Measurements from ENCODE around the gene PRIM1.
"Not testable (repeated sequence)": the region's sequence is repeated elsewhere in the genome, so short reads cannot be mapped to it uniquely, and the experiment has no call there.

Gene PRIM1

DNA sequence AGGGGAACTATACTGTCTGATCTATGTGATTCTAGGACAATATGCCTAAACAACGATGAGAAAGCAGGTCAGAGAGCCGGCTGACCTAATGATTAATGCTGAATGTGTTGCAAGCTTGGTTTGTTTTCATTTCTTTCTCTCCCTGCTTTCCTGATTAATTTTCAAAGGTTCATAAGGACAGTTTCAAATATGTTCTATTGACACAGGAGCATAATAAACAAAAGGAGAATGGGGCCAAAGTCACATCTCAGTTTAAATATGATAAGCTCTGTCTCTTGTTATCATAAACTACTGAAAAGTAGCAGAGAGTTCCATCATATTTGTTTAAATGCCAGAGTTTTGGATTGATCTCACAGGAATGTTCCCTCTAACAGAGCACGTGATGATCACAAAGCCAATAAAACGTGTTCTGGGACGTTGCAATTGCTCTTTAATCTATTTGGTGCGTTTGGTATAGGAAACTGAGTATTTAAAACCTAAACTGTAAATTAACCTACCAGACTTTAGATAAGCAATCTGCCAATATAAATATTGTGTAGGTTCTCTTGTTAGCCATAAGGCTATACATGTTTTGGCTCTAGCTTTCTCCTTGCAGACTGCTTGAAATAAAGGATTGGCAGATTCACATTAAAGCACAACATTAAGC, 7.3 kb upstream of the PRIM1 start:
- no peak for DNase-seq

DNA sequence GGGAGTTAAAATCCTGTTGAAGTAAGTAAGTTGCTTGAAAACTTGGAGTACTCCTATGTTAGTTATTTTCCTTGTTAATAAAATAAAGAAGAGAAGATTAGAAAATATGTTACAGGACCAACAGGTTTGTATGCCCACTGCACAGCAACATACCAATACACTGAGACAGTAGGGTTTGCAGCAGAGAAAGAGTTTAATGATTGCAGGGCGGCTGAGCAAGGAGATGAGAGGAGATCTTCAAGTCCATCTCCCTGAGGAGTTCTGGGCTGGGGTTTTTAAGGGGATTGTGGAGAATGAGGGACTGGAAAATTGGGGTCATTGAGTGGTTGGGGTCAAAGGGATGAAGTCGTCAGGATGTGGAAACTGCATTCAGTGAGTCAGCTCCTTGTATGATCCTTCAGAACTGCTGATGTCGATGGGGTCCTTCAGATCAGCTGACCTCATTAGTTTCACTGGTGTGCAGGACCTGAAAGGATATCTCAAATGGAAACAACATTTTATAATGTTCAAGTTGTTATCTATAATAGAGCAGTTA, 6.7 kb upstream of the PRIM1 start:
- no peak for DNase-seq

DNA sequence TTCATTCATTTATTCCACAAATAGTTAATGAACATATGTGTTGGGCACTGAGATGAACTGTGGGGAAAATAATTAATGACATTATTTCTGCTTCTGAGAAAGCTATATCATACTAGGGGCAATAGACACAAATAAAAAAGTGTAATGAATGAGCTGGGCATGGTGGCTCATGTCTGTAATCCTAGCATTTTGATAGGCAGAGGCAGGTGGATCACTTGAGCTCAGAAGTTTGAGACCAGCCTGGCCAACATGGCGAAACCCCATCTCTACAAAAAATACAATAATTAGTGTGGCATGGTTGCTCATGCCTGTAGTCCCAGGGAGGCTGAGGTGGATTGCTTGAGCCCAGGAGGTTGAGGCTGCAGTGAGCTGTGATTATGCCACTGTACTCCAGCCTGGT, 5.8 kb upstream of the PRIM1 start:
- not testable (repeated sequence) for DNase-seq

- DNase-seq, result no peak
Measured at GRCh38 chr12:56753566-56753965, 1.4 kb upstream of the PRIM1 start.

DNA sequence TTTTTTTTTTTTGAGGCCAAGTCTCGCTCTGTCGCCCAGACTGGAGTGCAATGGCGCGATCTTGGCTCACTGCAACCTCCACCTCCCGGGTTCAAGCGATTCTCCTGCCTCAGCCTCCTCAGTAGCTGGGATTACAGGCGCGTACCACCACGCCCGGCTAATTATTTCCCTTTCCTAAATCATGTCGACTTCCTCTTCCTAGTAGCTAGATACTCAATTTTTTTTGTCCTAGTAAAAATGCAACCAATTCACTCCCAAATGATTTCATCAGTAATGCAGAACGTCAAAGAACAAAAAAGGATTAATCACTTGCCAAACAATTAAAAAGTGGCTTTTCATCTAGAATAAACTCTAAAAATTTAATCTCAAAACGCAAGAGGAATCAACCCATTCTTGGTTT, 1.5 kb downstream of the PRIM1 start:
- not testable (repeated sequence) for DNase-seq

- no peak for DNase-seq
Measured at GRCh38 chr12:56749853-56750252, 2.3 kb downstream of the PRIM1 start.

GRCh38 chr12:56749359-56749758, 2.8 kb downstream of the PRIM1 start:
- DNase-seq, result peak in 1 of 2 donors; percentile 45

DNA sequence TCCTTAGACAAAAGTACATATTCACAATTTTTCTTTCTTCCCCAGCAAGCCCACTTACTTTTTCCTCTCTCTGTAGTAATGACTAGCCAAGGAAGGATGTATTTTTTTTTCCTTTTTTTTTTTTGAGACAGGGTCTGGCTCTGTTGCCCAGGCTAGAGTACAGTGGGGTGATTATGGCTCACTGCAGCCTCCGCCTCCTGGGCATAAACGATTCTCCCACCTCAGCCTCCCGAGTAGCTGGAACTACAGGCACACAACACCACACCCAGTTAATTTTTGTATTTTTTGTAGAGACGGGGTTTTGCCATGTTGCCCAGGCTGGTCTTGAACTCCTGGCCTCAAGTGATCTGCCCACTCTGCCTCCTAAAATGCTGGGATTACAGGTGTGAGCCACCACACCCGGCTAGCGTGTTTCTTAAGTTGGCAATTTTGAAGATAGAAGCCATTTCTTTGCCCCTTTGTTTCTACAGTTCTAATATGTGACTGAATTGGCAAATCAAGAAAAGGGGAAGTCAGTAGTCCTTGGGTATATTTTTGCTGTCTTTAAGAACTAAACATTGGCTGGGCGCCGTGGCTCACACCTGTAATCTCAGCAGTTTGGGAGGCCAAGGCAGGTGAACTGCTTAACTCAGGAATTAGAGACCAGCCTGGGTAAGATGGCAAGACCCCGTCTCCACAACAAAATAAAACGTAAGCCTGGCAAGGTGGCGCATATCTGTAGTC, 23.8 kb downstream of the PRIM1 start:
- DNase-seq, result no peak

GRCh38 chr12:56726196-56726675, 25.9 kb downstream of the PRIM1 start:
- not testable (repeated sequence) for DNase-seq

DNA sequence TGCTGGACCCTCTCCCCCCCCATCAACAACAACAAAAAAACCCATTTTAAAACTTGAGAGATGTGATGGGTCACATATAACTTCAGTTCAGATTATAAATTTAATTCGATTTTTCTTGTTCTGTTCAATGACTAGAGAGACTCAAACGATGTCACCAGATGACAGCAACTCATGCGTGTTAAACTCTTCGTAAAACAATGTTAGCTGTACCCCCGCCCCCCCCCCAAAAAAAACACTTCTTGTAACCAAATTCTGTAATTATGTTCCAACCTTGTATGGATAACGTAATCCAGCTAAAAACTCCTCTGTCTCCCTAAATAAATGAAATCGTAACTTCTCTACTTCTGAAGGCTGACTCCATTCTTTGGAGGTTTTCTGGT, 26.4 kb downstream of the PRIM1 start:
- DNase-seq, result no peak

- DNase-seq, result peak; percentile 87 to 99
Measured at GRCh38 chr12:56724972-56725722, 27.0 kb downstream of the PRIM1 start, which contains the start of gene NACA. TSS of gene NACA (minus strand) at chr12:56725299. CDS start at chr12:56724521, 778 bp downstream.

GRCh38 chr12:56724701-56724971, 27.5 kb downstream of the PRIM1 start:
- DNase-seq, result no peak

DNA sequence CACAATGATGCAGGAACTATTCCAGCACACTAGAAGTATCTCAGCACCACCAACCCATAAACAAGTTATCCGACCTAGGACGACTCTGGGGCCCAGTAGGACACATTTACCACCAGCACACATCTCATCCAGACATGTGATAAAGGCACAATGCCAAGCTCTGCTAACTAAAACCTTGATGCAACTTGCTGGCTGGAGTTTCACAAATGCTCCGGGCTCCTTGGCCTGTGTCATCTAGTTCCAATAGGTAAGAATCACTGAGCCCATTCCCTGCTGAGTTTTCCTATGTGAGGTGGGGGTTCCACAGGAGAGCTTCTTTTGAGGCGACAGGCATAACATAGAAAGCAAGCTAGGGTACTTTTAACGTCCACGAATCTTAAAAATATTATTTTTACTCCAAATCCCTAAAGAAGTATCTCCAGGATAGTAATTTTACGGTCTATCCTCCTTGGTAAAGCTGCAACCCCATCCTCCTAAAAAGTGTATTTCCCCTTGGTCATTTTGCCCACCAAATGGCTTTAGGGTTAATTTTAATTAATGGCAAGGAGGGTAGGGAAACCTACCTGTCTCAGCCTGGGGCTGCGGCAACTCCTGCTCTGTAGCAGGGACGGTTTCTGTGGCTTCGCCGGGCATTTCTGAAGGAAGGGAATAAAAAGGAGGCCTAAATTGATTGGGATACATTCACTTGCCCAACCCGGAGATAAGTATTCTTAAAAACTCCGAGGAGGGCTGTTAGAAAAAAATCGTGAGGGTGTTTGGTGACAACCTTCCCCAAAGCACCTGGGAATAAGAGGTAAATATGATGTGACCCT, 28.0 kb downstream of the PRIM1 start:
- no peak for DNase-seq

DNA sequence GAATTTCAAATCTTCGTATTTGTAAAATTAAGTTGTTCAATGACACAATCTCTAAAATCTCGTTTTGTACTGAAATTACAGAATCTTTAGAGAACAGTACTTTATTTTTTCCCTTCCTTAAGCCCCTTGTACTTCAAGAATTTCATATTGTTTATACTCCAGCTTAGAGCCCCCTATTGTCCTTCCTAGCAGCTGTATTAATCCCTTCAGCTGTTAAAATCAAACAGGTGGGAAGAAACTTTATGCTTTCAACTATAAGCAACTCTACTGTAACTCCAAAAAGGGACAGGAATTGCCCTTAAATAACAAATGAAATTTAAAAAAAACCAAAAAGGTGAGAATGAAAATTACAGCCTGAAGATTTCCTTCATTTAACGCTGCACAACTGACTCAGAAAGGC, 28.8 kb downstream of the PRIM1 start:
- no peak for DNase-seq

GRCh38 chr12:56722832-56723231, 29.3 kb downstream of the PRIM1 start:
- DNase-seq, result no peak

DNA sequence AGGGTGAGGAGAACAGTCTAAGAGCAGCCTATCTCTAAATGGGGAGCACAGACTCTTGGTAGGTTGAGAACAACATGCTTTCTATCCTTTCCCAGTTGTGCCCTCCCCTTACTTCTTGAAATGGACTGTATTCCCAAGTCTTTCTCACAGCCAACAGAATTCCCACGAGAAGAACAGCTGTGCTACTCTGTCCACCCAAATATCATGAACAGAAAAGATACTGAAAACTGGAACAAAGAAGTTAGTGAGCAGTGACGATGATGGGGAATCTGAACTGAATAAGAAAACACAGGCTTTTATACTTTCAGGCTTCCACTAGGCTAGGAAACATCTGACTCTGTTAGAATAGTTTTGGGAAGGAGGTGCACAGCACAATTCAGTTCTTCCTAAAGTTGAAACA, 30.4 kb downstream of the PRIM1 start:
- DNase-seq, result no peak

DNA sequence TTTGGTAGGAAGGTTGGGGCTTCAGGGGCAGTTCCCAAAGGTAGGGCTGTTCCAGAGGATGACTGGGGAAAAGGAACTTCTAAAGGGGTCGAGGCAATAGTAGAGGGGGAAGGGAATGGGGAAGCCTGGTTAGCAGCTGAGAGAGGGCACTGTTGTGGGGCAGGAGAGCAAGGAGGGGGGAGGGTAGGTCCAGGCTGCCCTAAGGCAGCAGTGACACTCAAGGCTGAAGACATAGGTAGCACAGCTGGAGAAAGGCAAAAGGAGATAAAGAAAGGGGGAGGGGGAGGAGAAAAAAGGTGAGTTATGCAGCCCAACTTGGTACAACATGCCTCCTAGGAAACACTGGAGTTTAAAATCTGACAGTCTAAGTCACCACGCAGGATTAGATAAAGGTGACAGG, 30.9 kb downstream of the PRIM1 start:
- no peak for DNase-seq

- peak in 1 of 2 donors; percentile 26 for DNase-seq
Measured at GRCh38 chr12:56720731-56721151, 31.4 kb downstream of the PRIM1 start.

DNA sequence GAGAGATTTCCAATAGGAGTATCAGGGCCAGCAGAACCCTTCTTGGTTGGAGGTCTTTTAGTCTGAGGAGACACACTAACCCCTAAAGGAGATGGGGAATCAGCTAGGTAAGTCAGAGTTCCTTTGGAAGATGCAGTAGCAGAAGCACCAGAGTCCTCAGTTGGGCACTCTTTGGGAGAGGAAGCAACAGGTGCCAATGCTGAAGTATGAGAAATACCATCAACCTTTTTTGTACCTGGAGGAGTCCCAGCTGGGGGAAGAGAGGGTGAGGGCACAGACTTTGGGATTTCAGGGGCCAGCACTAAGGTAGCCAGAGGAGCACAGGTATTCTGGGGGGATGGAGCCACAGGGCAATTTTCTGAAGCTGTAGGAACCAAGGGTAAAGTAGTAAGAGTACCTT, 33.1 kb downstream of the PRIM1 start:
- DNase-seq, result no peak

DNA sequence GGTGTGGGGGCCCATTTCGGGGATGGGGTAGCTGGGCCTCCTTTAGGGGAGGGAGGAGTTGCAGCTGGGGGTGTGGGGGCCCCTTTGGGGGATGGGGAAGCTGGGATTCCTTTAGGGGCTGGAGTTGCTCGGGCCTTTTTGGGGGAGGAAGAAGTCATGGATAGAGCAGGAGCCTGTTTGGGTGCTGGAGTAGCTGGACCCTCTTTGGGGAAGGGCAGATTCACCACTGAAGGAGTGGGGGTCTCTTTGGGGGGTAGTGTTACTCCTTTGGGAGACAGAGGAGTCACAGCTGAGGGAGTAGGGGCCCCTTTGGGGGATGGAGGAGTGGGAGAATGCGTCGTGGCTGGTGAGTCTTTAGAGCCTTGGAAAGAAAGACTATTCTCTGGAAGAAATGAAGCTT, 33.5 kb downstream of the PRIM1 start:
- no peak for DNase-seq

DNA sequence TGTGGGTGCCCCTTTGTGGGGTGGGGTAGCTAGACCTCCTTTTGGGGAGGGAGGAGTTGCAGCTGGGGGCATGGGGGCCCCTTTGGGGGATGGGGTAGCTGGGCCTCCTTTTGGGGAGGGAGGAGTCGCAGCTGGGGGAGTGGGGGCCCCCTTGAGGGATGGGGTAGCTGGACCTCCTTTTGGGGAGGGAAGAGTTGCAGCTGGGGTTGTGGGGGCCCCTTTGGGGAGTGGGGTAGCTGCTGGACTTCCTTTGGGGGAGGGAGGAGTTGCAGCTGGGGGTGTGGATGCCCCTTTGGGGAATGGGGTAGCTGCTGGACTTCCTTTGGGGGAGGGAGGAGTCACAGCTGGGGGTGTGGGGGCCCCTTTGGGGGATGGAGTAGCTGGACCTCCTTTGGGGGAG, 34.0 kb downstream of the PRIM1 start:
- DNase-seq, result no peak

DNA sequence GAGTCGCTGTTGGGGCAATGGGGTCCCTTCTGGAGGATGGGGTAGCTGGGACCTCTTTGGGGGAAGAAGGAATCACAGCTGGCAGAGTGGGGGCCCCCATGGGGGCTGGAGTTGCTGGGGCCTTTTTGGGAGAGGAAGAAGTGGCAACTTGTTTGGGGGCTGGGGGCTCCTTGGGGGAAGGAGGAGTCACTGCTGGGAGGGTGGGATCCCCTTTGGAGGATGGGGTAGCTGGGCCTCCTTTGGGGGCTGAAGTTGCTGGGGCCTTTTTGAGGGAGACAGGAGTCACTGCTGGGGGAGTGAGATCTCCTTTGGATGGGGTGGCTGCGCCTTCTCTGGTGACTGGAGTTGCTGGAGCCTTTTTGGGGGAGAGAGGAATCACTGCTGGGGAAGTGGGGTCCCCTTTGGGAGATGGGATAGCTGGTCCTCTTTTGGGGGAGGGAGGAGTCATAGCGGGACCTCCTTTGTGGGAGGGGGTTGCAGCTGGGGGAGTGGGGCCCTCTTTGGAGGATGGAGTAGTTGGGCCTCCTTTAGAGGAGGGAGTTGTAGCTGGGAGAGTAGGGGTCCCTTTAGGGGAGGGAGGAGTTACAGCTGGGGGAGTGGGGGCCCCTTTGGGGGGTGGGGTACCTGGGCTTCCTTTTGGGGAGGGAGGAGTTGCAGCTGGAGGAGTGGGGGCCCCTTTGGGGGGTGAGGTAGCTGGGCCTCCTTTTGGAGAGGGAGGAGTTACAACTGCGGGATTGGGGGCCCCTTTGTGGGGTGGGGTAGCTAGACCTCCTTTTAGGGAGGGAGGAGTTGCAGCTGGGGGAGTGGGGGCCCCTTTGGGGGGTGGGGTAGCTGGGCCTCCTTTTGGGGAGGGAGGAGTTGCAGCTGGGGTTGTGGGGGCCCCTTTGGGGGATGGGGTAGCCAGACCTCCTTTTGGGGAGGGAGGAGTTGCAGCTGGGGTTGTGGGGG, 34.9 kb downstream of the PRIM1 start:
- DNase-seq, result no peak
